HG03060 (cell line): Measurements from ENCODE around the gene PARVG.

Experiments
- ATAC-seq: cut with Tn5 transposase; IDR thresholded peaks from one replicate; pipeline ENCODE4 v1.9.1; 2021; ENCODE audit warnings: low read depth, moderate number of reproducible peaks; ENCODE audit not compliant: unreplicated experiment

The PARVG gene

GRCh38 chr22:44179196-44179988 lies 1.3 kb upstream of the PARVG start:
- no peak for ATAC-seq

- ATAC-seq, result no peak
Observed at GRCh38 chr22:44179989-44180705, 578 bp upstream of the PARVG start.

GRCh38 chr22:44181033-44181911 lies 547 bp downstream of the PARVG start:
- no peak for ATAC-seq

GRCh38 chr22:44181912-44182587 lies 1.3 kb downstream of the PARVG start:
- ATAC-seq, result no peak

DNA sequence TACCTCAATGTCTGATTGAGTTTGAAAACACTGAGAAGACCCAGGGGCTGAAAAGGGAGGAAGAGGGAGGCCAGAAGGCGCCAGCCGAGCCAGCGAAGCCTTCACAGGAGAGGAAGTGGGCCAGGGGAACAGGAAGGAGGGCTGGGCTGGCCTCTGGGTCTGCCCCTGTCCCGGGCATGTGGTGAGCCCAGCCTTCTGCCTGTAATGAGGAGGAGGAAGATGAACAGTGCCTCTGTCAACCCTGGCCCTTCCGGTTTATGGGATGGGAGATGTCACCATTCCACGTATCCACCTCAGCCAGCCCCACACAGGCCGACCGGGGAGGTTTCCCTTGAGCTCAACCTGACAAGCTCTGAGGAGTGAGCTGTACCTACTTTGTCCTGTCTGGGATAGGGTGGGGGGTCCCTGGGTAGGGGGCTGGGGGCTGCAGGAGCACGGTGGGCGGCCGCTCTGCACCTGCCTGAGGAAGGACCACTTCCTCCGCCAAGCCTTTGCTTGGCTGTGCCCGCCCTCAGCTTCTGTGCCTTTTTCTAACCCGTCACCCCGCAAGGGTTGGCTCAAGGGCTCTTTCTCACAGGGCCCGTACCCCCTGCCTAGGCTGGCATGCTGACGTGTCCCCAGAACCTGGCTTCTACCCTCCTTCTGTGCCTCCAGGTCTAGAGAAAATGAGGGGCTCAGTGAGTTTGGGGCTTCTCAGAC lies 2.0 kb downstream of the PARVG start:
- ATAC-seq, result no peak

- no peak for ATAC-seq
Observed at GRCh38 chr22:44183287-44183588, 2.5 kb downstream of the PARVG start.

- ATAC-seq, result no peak
Observed at GRCh38 chr22:44184006-44184405, 3.3 kb downstream of the PARVG start.

GRCh38 chr22:44185237-44186120 lies 4.8 kb downstream of the PARVG start:
- no peak for ATAC-seq

DNA sequence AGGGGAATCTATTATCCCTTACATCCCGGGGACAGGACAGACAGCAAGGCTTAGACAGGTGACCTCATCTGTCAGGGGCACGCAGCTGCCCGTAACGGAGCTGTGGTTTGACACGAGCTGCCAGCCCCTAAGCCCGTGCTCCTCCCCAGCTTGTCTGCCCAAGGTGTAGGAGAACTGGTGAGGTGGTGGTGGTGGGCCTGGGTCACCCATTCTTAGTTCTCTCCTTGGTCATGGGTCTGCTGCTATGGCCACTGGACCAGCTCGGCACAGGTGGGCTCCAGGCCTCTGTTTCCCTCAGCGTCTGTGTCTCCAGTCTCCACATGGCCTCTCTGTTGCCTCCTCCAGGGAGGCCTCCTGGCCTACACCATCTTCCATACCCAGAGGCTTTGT lies 5.4 kb downstream of the PARVG start:
- no peak for ATAC-seq

- no peak for ATAC-seq
Observed at GRCh38 chr22:44186737-44187136, 6.0 kb downstream of the PARVG start.

DNA sequence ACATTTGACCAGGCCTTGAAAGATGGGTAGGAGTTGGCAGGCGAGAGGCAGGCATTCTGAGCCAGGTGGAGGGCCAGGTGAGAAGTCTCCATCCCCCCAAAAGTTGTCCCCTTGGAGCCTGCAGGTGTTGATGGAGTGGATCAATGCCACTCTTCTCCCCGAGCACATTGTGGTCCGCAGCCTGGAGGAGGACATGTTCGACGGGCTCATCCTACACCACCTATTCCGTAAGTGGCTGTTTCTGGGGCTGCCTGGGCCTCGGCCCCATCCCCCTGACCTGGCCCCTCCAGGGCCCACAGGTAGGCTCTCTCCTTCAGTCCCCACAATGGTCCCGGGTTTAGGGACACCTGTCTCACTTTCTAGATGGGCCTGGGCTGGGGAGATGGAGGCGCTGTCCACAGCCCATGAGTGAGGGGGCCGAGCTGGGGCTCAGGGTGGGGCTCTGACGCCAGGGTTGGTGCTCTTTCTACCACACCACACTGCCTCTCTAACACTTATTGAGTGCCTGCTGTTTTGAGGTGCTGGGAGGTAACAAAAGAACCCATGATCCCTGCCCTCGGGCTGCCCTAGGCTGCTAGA lies 7.0 kb downstream of the PARVG start:
- no peak for ATAC-seq

DNA sequence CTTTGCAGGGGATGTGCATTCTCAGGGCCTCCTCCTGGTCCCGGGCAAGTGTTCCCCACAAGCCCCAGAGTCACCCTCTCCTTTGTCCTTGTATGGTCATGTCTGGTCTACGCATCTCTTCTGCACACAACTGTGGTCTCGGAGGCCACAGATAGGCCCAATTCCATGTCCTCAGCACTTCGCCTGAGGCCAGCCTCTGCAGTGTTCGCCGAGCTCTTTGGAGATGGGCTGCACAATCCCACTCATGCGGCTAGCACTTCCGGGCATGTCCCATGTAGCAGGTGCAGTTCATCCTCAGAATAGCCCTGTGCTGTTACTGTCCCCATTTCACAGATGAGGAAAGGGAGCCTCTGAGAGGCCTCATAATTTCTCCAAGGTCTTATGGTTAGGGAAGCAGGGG lies 7.6 kb downstream of the PARVG start:
- no peak for ATAC-seq

DNA sequence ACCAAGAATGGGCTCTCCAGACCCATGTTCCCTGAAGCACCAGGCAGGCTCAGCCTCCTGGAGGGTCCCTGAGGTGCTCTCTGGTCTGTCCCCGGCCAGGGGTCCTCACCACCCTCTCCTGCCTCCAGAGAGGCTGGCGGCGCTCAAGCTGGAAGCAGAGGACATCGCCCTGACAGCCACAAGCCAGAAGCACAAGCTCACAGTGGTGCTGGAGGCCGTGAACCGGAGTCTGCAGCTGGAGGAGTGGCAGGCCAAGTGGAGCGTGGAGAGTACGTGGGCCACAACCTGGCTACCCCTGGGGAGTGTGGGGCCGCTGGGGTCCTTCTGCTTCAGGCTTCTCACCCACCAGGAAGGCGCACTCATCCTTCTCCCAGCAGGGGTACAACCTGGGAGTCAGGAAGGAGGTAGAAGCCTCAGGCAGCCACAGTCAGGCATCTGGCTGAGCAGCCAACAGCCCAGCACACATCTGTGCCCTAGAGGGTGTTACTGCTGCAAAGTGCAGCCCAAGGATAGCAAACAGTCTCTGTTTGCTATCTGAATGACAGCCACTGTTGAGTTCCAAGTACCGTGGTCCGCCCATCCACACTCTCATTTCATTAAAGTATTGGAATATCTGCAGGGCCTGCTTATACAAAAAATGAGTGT lies 8.4 kb downstream of the PARVG start:
- ATAC-seq, result no peak

GRCh38 chr22:44190381-44190976 lies 9.8 kb downstream of the PARVG start:
- no peak for ATAC-seq

DNA sequence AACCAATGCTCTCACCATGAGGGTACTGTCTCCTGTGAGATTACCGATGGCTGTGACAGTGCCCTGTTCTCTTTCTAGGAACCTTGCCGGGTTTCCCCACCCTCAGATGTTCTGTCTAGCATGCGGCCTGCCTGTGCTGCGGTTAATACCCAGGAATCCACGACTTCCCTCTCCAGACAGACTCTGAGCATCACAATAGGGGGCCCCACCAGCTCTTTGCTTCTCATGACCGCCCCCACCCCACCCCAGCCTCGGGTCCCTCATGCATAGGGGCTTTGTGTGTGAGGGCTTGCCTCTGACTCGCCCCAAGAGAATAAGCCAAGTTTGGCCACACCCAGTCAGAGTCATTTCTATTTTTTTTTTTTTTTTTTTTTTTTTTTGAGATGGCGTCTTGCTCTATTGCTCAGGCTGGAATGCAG lies 10.3 kb downstream of the PARVG start:
- no peak for ATAC-seq

DNA sequence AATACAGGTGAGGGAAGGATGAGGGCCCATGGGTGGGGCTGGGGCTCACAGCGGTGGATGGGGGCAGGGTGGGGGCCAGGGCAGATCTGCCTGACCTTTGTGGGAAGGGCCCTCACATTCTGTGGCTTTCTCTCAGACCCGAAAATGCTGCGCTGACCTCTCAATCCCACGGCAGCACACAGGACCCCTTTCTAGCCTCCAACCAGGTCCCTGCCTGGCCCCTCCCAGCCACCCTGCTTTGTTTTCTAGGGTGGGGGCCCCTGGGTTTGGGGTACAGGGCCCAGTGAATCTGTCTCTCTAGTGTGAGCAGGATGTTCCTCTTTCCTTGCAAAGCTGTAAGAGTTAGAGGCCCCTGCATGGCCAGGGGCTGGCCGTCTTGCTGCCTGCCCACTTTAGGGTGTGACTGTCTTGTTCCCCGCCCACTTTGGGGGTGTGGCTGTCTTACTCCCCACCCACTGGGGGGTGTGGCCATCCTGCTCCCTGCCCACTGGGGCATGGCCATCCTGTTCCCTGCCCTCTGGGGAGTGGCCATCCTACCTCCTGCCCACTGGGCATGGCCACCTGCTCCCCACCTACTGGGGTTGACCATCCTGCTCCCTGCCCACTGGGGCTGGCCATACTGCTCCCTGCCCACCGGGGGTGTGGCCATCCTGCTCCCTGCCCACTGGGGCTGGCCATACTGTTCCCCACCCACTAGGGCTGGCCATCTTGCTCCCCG lies 11.5 kb downstream of the PARVG start:
- ATAC-seq, result no peak

- no peak for ATAC-seq
Observed at GRCh38 chr22:44192816-44193534, 12.2 kb downstream of the PARVG start.
